Sigmoid colon (tissue), 4 donors: ENCODE data around the gene RIMBP2.
"Not testable (repeated sequence)": the region's sequence is repeated elsewhere in the genome, so short reads cannot be mapped to it uniquely, and the experiment has no call there.

Source experiments
- POLR2A ChIP-seq, 2 donors: fragments of 450-650 bp; IDR thresholded peaks; one replicate each; pipeline ENCODE4 v1.6.1; 2016; ENCODE audit warnings: antibody characterized with exemption in 2 of 2, mild to moderate bottlenecking in 2 of 2, moderate library complexity in 2 of 2
- POLR2AphosphoS5 ChIP-seq, 4 donors: sonication (generic); formaldehyde crosslinking; IDR thresholded peaks; one replicate each; pipeline ENCODE4 v1.6.1; 2017; ENCODE audit warnings: antibody characterized with exemption in 4 of 4
- TF ChIP-seq, protein P1 (sequence below), 4 experiments: fragments of 450-650 bp in 3 of 4; fragments of 200-600 bp in 1 of 4; IDR thresholded peaks; one replicate each; pipeline ENCODE4 v1.5.1; 2016 to 2019; ENCODE audit warnings: antibody characterized with exemption in 4 of 4, mild to moderate bottlenecking in 3 of 4, moderate library complexity in 2 of 4

DNA sequence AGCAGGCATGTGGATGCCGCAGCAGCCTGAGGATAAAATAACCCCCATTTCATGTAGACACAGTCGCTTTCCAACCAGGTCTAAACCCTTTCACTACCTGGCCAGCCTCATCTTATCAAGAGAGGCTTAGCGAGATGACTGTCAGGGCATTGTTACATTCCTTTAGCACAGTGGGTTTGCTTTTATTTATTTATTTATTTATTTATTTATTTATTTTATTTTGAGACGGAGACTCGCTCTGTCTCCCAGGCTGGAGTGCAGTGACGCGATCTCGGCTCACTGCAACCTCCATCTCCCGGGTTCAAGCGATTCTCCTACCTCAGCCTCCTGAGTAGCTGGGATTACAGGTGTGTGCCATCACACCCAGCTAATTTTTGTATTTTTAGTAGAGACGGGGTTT is 35.9 kb upstream of the RIMBP2 start:
- TF ChIP-seq POLR2A, POLR2AphosphoS5 (IDR thresholded peaks at IDR 0.05): not testable (repeated sequence)
- TF ChIP-seq, protein P1, sequence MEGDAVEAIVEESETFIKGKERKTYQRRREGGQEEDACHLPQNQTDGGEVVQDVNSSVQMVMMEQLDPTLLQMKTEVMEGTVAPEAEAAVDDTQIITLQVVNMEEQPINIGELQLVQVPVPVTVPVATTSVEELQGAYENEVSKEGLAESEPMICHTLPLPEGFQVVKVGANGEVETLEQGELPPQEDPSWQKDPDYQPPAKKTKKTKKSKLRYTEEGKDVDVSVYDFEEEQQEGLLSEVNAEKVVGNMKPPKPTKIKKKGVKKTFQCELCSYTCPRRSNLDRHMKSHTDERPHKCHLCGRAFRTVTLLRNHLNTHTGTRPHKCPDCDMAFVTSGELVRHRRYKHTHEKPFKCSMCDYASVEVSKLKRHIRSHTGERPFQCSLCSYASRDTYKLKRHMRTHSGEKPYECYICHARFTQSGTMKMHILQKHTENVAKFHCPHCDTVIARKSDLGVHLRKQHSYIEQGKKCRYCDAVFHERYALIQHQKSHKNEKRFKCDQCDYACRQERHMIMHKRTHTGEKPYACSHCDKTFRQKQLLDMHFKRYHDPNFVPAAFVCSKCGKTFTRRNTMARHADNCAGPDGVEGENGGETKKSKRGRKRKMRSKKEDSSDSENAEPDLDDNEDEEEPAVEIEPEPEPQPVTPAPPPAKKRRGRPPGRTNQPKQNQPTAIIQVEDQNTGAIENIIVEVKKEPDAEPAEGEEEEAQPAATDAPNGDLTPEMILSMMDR (IDR thresholded peaks at IDR 0.05), result not testable (repeated sequence)
